BJ (cell line): ENCODE data around the gene GNAI2. TPM values are rescaled to one million over a fixed set of nuclear protein-coding genes. Genes with fewer than 3 reads are reported as not detected.

ENCODE experiments used
- CTCF ChIA-PET: fragments of 350-600 bp; formaldehyde crosslinking; extraction: SDS; loops from one replicate; lab custom pipeline; 2021; ENCODE audit warnings: antibody characterized with exemption, inconsistent platforms; lab: Yijun Ruan, JAX
- POLR2A ChIA-PET: fragments of 300-600 bp; sonication (Branson Sonifier 250); formaldehyde crosslinking; extraction: SDS; loops from one replicate; lab custom pipeline; 2021; ENCODE audit warnings: antibody characterized with exemption; lab: Charles Lee
- DNase-seq: peaks from one replicate; pipeline ENCODE4 v3.0.0-alpha.2; 2011; ENCODE audit warnings: low read depth
- H3K27me3 ChIP-seq: 2 replicates; pipeline ENCODE4 v1.6.0; 2011; ENCODE audit warnings: low read length; ENCODE audit not compliant: control insufficient read depth, insufficient read depth
- H3K36me3 ChIP-seq: 2 replicates; pipeline ENCODE4 v1.5.1; 2011; ENCODE audit warnings: low read length; ENCODE audit not compliant: control insufficient read depth, insufficient read depth
- H3K4me3 ChIP-seq: 2 replicates; pipeline ENCODE4 v1.5.1; 2011; ENCODE audit warnings: low read depth, mild to moderate bottlenecking, control low read depth, low read length
- CTCF ChIP-seq: IDR thresholded peaks from 2 replicates; pipeline ENCODE4 v1.5.1; 2011; ENCODE audit warnings: low read depth, mild to moderate bottlenecking, control low read depth, inconsistent platforms, low read length, moderate library complexity; ENCODE audit not compliant: insufficient read depth
- polyA plus RNA-seq: library from polyadenylated mRNA; depleted of rRNA; stranded (reverse); fragments of >200 nt; gene quantifications from 2 replicates; pipeline ENCODE4 v1.2.3, GENCODE V29; 2011

GNAI2 gene
- polyA plus RNA-seq, 1 experiment, result 887 TPM

GRCh38 chr3:50258979-50259378 lies 23.0 kb downstream of the GNAI2 start:
- CTCF ChIA-PET, result interaction anchor here (0.9 to 13.0 kb wide), 17 partner anchors 8 to 75 kb away, joined by 3 to 114 read pairs (median 9); partner anchors contain the start of genes HYAL3, NAA80 and SEMA3B
- POLR2A ChIA-PET, result interaction anchor here (0.6 to 0.9 kb wide), 2 partner anchors 12 to 280 kb away, joined by 3 to 8 read pairs; no protein-coding TSS in a partner anchor

GRCh38 chr3:50259432-50260026 lies 23.5 kb downstream of the GNAI2 start:
- ChIA-PET CTCF (interaction anchor here (0.8 to 13.0 kb wide), 25 partner anchors 8 to 78 kb away, joined by 3 to 114 read pairs (median 5); partner anchors contain the start of genes HYAL3, IFRD2, LSMEM2 and NAA80), POLR2A (interaction anchor here (0.9 to 1.0 kb wide), 2 partner anchors 13 to 24 kb away, joined by 3 to 4 read pairs; no protein-coding TSS in a partner anchor)
- TF ChIP-seq CTCF, result no peak
- peaks cover 33% of the 10 kb centered on the region for H3K36me3 ChIP-seq
- H3K27me3 ChIP-seq, result no peaks in the 10 kb centered on the region
- no peak for DNase-seq
- H3K4me3 ChIP-seq, result no peak overlapping the region

More at GRCh38 chr3:50258979-50259378, 23.0 kb downstream of the GNAI2 start:
- no peak for DNase-seq
- no peak for TF ChIP-seq CTCF
- Histone ChIP-seq H3K4me3 (no peak overlapping the region), H3K36me3 (peaks cover 37% of the 10 kb centered on the region), H3K27me3 (no peaks in the 10 kb centered on the region)

GRCh38 chr3:50260027-50260941 lies 24.3 kb downstream of the GNAI2 start:
- POLR2A ChIA-PET, result interaction anchor here (1.0 kb wide), 1 partner anchor 25 kb away, joined by 4 read pairs; no protein-coding TSS in a partner anchor
- DNase-seq, result no peak
- H3K27me3 ChIP-seq, result no peaks in the 10 kb centered on the region

GRCh38 chr3:50260942-50261441 lies 25.0 kb downstream of the GNAI2 start:
- DNase-seq, result no peak
- POLR2A ChIA-PET, result no interaction called here
- H3K4me3 ChIP-seq, result peak overlapping the region; percentile 51
- no peaks in the 10 kb centered on the region for H3K27me3 ChIP-seq
- peaks cover 26% of the 10 kb centered on the region for H3K36me3 ChIP-seq
- no peak for TF ChIP-seq CTCF
- CTCF ChIA-PET, result interaction anchor here (1.6 to 13.0 kb wide), 5 partner anchors 10 to 63 kb away, joined by 12 to 114 read pairs (median 51); partner anchors contain the start of gene SEMA3B

More at GRCh38 chr3:50260027-50260941, 24.3 kb downstream of the GNAI2 start:
- H3K4me3 ChIP-seq, result peak overlapping the region; percentile 51
- TF ChIP-seq CTCF, result peak; percentile 67
- CTCF ChIA-PET, result interaction anchor here (0.6 to 13.0 kb wide), 25 partner anchors 9 to 77 kb away, joined by 3 to 114 read pairs (median 5); partner anchors contain the start of genes IFRD2, LSMEM2, SEMA3B and TUSC2
- H3K36me3 ChIP-seq, result peaks cover 29% of the 10 kb centered on the region
